Measurements from ENCODE around the gene PTPN7.

DNA sequence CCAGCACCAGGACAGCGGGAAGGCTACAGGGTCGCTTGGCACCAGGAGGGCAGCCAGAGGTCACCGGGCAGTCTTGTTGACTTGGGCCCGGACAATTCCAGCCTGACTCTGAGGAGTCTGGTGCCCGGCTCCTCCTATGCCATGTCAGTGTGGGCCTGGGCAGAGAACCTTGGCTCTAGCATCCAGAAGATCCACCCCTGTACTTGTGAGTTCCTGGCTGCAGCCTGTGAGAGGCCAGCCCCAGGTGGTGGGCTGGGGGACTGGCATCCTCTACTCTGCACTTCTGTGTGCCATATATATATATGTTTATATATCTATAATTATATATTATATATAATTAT lies 11.6 kb upstream of the PTPN7 start:
- TF ChIP-seq POLR2A (IDR thresholded peaks at IDR 0.05), result no peak
- TF ChIP-seq, protein P1, sequence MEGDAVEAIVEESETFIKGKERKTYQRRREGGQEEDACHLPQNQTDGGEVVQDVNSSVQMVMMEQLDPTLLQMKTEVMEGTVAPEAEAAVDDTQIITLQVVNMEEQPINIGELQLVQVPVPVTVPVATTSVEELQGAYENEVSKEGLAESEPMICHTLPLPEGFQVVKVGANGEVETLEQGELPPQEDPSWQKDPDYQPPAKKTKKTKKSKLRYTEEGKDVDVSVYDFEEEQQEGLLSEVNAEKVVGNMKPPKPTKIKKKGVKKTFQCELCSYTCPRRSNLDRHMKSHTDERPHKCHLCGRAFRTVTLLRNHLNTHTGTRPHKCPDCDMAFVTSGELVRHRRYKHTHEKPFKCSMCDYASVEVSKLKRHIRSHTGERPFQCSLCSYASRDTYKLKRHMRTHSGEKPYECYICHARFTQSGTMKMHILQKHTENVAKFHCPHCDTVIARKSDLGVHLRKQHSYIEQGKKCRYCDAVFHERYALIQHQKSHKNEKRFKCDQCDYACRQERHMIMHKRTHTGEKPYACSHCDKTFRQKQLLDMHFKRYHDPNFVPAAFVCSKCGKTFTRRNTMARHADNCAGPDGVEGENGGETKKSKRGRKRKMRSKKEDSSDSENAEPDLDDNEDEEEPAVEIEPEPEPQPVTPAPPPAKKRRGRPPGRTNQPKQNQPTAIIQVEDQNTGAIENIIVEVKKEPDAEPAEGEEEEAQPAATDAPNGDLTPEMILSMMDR (IDR thresholded peaks at IDR 0.05), result no peak

All from Peyer's patch (tissue), 4 donors.